NCI-H1694 treated with DMSO at 0.1 percent for 48 hours (cell line): ENCODE results near the gene ITPR2.
"Not testable (repeated sequence)": the region's sequence is repeated elsewhere in the genome, so short reads cannot be mapped to it uniquely, and the experiment has no call there.

ENCODE experiments used
- DNase-seq: peaks from one replicate; lab custom pipeline; 2025; lab: John Stamatoyannopoulos, UW

ITPR2 gene

DNA sequence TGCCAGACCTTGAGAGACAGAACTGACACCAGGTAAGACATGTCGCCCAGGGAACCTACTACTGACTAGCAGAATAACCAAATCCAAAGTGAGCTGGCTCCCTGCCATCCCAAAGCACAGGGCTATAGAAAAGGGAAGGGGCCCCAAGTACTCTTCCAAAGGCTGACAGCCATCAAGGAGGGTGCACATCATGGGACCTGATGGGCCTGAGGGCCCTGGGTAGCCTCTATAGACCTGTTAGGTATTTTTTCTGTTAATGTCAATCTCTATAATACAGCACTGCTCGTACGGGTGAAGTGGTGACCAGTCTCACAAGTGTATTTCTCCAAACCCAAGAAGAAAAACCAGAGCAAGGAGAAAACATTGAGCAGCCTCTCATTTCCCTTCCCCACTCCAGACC, 171.6 kb downstream of the ITPR2 start:
- no peak for DNase-seq

DNA sequence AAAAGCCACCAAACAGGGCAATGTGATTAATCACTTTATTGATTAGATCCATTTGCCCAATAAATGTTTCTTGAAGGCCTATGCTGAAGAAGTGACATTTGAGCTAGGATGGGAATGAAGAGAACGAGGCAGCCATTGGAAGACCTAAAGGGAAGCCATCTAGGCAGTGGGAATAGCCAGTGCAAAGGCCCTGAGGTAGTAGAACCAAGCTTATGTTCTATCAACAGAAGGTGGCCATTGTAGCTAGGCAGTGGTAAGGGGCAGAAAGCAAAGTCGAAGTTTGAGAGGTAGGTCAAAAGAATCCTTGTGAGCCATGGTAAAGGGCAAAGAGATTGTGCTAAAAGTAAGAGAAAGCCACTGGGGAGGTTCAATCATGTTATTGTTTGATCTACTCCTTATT, 173.1 kb downstream of the ITPR2 start:
- no peak for DNase-seq

DNA sequence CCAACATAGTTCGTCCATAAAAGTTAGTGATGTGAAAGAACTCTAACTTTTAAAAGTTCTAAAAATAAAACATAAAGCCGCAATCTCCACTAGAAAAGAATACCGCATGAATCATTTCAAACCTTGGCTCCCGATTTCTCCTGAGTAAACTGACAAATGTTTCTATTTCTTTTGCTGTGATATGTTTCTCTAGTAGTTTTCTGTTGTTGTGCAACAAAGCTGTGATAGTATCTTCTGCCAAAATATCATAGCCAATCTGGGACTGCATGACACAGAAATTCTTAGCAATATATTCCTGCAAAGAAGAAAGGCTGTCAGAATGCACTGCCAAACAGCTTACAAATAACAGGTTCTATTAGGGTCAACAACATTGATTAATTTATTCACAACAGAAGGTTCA, 174.0 kb downstream of the ITPR2 start:
- DNase-seq: no peak

DNA sequence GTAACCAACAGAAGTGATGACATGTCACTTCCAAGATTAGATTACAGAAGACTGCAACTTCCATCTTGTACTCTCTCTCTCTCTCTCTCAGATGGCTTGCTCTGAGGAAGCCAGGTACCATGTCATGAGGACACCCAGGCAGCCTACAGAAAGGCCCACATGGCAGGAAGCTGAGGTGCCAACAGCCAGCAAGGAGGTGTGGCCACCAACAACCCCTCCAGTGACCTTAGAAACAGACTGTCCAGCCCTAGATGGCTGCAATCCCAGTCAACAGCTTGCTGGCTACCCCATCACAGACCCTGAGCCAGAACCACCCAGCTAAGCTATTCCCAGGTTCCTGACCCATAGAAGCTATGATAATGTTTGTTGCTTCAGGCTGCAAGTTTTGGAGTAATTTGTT, 178.4 kb downstream of the ITPR2 start:
- DNase-seq: no peak

DNA sequence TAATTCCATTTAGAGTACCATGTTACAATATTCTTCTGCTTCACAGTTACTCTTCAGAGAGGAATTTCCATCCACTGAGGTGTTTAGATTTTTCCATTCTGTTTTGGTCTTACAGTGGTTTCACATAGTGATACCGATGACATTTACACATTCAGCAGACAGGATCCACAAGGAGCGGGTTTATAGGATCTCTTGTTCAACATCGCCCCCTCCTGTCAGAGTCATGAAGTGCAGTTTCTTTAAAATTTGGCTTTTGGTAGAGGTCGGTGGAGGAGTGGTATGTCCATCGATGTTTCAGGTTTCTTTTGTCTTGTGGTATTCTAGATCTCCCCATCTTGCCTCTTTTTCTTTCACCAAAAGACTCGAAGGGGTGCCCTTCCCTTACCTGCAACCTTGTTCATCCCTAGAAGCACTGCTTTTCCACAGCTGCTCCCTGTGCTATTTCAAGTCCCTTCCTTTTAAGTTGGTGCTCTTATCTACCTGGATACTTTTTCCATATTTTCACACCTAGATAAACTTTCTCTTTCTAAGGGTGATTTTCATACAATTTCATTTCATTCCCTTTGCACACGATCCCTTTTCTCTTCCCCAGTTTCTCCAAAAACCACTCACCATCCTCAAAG, 181.3 kb downstream of the ITPR2 start:
- peak; percentile 50 for DNase-seq

DNA sequence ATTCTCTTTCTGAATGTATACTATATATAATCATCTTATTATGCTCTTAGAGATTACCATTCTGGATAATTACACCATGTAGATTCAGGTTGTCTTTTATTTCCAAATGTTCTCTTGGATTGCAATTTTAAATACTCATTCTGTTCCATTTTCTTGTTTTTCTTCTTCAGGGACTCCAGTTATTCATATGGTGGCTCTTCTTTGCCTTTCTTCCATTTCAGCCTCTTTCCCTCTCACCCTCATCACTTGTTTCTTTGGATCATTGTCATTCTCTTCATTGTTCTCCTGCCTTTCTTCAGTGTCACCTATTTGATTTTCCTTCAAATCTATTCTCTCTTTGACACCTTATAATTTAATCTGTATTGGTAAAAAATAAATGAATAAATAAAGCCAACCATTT, 182.0 kb downstream of the ITPR2 start:
- no peak for DNase-seq

DNA sequence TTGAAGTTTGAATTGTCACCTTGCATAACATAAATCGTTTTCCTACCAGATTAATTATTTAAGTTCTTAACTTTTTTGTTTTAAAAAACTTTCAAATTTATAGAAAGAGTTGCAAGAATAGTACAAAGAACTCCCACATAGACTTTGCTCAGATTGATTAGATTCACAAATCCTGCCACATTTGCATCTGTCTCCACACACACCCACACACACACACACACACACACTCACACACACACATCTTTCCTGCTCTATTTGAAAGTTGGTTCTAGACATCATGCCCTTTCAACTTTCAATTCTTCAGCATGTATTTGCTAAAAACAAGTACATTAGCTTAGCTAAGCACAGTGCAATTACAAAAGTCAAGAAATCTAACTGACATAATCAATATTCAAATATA, 184.0 kb downstream of the ITPR2 start:
- no peak for DNase-seq

DNA sequence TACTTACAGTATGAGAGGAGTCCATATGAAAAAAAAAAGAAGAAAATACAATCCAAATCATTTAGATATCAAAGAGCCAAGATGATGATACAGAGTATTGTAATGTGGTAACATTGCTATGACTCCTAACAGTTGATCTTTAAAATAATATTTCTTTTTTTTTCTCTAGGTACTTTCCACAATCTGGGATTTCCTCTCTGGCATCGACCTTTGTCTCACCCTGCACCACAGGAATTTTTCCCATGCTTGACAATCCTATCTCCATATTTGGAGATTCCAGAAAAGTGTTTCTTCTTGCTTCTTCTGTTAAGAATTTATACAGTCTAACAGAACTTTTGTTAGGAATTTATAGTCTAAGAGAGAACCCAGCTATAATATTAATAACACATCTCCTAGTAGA, 184.4 kb downstream of the ITPR2 start:
- no peak for DNase-seq

DNA sequence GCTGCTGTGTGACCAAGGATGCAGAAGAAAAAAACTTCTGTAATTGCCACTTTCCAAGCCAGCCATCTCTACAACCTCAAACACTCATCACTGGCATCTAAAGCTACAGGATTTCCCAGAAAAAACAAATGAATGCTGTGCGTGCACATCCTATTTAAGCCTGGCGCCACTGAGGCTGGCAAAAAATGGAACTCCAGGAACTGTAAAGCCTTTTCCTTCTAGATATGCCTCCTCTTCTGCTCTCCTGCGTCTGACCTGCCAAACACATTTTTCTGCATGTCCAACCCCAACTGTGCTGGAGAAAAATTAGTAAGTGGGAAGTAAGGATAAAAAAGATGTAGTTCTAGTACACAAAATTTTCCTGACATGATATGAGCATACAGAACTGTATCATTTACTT, 184.9 kb downstream of the ITPR2 start:
- no peak for DNase-seq

DNA sequence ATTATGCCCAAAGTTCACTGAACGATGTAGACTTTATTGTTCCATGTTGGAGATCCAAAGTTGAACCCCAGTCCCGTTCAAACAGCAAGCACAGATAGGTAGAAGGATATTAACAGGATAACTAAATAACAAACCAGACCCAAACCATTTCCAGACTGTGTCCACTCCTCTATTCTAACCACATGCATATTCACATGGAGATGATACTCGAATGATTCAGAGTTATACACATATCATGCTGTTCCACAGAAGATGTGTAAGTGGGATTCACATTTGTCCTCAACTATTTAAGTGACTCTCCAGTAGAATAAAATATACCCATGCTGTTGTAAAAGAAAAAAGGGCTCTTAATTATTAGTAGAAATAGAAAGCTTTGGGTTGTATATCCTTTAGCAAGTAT, 185.9 kb downstream of the ITPR2 start:
- no peak for DNase-seq

DNA sequence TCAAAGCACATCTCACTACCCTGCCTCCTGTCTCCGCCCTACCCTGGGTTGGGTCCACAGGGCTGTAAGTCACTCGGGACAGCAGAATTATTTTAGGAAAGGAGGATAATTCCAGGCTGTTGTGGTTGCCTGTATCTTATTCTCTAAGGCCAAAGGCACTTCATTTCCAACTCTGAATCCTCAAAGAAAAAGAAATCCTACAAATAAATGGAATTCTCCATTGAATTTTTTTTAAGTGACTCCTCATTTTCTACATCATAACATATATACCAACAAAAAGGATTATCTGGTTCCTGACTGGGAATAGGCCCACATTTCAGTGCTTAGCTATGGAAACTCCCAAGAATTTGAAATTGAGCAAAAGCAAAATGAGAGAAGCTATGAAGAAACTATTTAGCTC, 186.4 kb downstream of the ITPR2 start:
- no peak for DNase-seq

DNA sequence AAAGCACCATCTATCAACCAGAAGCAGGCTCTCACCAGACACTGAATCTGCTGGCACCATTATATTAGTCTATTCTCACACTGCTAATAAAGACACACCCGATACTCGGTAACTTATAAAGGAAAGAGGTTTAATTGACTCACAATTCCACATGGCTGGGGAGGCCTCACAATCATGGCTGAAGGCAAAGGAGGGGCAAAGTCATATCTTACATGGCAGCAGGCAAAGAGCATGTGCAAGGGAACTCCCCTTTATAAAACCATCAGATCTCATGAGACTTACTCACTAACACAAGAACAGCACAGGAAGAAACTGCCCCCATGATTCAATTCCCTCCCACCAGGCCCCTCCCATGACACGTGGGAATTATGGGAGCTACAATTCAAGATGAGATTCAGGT, 188.6 kb downstream of the ITPR2 start:
- DNase-seq: not testable (repeated sequence)

DNA sequence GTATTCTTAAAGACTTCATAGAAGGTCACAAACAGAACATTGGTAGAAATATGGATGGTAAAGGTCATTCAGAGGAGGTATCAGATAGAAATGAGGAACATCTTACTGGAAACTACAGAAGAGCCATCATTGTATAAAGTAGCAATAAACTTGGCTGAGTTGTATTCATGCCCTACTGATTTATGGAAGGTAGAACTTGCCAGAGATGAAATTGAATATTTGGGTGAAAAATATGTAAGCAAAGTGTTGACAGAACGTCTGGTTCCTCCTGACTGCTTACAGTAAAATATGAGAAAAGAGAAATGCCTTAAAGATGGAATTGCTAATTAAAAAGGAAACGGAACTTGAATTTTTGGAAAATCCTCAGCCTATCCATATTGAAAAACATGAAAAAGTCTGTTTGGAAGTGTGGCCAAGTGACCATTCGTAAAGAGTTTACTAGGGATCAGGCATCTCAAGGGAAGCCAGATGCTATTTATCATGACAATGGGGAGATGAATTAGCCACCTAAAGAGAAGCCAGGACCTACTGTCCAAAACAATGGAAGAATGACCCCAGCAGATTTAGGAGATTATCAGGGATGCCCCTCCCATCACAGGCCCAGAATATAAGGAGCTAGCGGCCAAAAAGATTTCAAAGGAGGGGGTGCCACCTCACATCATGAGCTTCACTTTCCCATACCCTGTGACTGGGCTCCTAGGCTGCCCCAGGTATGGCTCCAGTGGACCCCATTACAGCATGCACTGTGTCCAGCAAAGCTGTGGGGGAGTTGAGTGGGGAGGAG, 189.3 kb downstream of the ITPR2 start:
- DNase-seq: no peak

DNA sequence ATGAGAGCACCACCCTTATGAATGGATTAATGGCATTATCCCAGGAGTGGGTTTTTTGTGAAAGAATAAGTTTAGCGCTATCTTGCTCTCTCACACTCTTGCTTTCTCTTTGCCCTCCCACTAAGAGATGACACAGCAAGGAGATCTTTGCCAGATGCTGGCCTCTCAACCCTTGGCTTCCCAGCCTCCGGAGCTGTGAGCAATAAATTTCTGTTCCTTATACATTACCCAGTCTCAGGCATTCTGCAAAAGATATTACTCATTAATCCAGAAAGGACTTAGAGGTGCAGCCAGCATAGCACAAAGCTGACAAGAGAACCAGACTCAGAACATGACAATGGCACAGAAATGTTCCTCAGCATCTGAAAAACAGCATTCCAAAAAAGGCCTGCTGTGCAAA, 190.6 kb downstream of the ITPR2 start:
- no peak for DNase-seq

DNA sequence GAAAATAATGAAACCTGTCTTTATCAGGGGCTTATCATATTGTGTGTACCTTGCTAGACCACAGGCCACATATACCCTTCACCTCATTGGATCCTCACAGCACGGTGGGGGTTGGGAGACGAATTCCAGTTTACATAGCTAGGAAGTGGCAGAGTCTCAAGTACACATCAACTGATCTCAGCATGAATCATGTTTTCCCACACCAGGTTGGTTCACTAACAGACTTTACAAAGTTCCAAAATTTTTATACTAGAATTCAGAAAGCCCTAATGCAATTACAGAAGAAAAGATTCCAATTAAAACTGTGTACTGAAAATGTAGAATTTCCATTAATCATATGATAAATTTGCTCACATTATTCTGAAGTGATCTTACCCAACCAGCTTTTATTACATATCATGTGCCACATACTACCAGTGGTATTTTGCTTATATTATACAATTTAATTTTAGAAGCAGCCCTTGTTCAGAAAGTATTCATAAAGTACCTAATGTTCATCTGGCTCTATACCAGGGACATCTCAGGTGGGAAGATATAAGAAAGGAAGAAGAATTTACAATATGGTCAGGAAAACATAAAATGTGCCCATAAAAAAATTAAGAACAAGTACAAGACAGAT, 196.2 kb downstream of the ITPR2 start:
- DNase-seq: no peak

DNA sequence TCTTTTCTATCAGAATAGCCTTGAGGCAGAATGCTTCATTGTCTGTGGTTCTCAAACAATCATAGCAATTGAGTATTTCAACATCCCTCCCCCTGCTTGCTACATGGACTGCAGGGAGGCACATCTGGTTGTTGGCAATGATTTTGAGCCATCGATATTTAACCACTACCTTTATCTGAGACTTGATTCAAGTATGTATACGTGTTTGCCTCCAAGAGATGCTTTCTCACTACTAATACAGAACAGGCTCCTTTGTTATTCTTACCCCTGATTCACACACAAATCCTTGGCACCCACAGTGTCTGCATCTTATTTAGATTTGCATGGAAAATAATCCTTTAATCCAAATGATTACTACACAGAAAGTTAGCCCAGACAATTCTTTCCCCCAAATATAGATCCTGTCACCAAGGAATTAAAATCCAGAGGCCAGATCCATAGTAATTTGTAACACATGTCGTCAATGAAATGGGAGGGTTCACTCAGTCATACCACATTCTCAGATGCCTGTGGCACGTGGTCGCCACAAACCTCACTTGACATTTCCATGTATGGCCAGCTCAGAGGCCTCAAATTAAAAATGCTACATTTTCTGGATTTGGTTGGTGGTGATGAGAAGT, 199.3 kb downstream of the ITPR2 start:
- DNase-seq: no peak

DNA sequence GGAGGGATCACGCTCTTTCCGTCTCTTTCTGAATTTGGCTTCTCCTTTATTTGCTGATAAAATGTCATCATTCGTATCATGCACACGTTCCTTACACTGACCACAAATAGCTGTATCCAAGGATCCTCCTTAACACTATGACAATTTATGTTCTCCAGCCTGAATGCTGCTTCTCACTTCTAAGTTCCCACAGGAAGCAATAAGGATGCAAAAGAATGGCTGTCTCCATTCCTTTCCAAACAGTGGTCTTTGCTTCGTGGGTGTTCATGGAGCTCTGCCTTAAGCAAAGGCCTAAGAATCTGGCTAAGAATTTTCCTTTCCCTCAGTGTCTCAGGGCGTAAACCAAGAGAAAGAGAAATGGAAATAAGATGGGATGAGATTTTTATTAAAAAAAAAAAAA, 200.2 kb downstream of the ITPR2 start:
- DNase-seq: no peak

DNA sequence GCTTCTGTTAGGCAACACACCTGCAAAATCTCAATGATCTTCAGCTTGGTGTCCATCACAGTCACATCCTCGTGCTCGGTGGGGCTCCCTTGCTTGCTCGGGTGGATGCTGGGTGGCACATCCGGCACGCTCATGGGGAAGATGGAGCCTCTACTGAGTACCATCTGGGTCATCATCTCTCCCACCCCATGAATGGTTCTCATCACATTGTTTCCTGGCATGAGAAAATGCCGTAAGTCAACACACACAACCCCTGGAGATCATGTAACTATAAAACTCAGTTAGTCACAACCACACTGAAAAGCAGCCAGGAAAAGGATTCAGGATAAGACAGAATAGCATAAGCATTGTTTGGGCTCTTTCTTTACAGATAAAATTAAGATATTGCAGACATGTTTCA, 201.1 kb downstream of the ITPR2 start:
- DNase-seq: no peak

DNA sequence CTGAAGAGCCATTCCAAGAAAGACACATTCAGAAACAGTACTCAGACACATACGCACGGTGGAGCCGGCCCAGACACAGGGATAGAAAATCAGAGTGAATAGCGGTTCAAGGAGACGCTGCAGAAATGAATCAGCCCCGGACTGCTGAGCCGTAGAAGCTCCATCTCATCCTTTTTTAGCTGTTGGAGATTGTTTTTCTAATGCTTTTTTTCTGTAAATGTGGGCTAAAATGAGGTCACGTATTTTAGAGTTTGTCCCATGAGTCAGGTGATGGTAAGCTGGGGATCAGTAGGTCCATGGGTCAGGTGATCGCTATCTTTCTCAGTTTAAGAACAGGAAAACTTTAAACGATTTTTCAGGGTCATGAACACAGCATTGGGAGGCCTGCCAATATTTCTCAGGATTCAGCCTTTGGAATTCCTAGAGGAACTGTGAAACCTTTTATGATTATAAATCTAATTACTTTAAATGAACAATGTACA, 202.4 kb downstream of the ITPR2 start:
- no peak for DNase-seq

DNA sequence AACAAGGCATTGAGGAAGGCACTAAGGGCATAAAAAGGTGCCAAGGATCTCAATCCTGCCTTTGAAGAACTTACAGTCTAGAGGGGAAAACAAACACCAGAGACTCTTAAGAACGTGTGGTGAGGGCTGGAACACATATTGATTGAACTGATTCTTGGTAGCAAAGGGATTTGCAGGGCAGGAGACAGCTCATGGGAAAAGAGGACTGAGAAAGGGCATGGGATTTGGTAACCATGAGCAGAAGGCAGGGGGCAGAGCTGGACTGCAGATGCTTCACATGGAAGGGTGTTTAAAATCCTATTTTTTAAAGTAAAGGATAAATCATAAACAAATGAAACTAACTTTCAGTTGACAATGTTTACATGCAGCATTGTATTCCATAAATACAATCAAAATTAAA, 203.1 kb downstream of the ITPR2 start:
- no peak for DNase-seq

DNA sequence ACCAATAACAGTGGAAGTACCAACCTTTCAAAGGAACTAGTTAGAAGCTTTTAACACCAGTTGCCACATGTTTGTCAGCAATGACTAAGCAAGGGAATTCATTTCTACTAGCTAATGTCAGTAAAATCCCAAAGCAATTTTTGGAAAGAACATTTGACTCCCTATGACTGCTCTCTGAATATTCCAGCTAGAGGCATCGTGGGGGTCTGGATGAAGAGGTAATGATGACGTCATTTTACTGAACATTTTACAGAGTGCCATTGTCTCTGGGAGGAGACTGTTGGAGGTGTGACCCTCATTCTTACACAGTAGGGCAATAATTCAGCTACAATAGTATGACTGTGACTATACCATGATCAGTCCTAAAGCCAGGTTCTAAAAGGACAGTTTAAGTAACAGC, 204.8 kb downstream of the ITPR2 start:
- DNase-seq: no peak

DNA sequence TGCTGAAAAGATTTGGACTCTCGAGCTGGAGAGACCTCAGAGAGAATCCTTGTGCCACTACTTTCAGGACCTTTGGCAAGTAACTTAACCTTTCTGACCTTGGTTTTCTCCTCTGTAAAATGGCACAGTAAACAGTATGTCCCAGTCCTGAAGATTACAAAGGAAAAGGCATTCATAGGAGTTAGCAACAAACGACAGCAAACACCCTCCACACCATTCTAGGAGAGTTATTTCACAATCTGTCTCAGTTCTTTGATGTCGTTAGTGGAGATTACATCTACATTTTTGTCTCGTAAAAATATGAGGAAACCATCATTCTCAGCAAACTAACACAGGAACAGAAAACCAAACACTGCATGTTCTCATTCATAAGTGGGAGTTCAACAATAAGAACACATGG, 205.7 kb downstream of the ITPR2 start:
- no peak for DNase-seq

DNA sequence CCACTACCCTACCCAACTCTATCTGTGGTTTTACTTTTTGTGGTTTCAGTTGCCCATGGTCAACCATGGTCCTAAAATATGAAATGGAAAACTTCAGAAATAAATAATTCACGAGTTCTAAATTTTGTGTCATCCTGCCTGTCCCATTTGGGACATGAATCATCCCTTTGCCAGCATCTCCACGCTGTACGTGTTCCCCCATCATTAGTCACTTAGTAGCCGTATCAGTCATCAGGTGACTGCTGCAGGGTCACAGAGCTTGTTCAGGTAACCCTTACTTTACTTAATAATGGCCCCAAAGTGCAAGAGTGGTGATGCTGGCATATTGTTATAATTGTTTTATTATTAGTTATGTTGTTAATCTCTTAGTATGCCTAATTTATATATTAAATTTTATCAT, 209.9 kb downstream of the ITPR2 start:
- no peak for DNase-seq
